ENCODE measurements around the gene QARS1. TPM values are rescaled to one million over a fixed set of nuclear protein-coding genes. Genes with fewer than 3 reads are reported as not detected.

QARS1 gene
- total RNA-seq (277 and 345 TPM in 2 replicates), polyA plus RNA-seq (173 and 188 TPM in 2 replicates)

GRCh38 chr3:49104427-49105291, at the start of gene QARS1:
TSS of gene QARS1 (minus strand) at chr3:49104757. CDS start at chr3:49104733, 24 bp downstream.
- peak within 1 kb of the TSS; percentile 70 for H3K4me3 ChIP-seq
- peaks cover 43% of the 10 kb centered on the region for H3K36me3 ChIP-seq
- H3K27ac ChIP-seq = peak within 1 kb of the TSS; percentile 87
- H3K27me3 ChIP-seq = no peaks in the 10 kb centered on the region
- peaks cover 4% of the 10 kb centered on the region for H3K4me1 ChIP-seq (ENCODE audit: low read depth)
- peak; percentile 94 to 95 for DNase-seq (ENCODE audit: low read depth in 1 of 2, low spot score in 1 of 2)
- H3K9me3 ChIP-seq (ENCODE audit: low read depth) = no peaks in the 10 kb centered on the region
- no peak for TF ChIP-seq CTCF (IDR thresholded peaks at IDR 0.05; ENCODE audit: low read depth, low read length)

- no peak overlapping the region for H3K27ac ChIP-seq
- no peak for DNase-seq (ENCODE audit: low read depth in 1 of 2, low spot score in 1 of 2)
- no peaks in the 10 kb centered on the region for H3K36me3 ChIP-seq
- no peaks in the 10 kb centered on the region for H3K9me3 ChIP-seq (ENCODE audit: low read depth)
- no peaks in the 10 kb centered on the region for H3K27me3 ChIP-seq
- H3K4me1 ChIP-seq (ENCODE audit: low read depth) = no peaks in the 10 kb centered on the region
- no peak overlapping the region for H3K4me3 ChIP-seq
- TF ChIP-seq CTCF (IDR thresholded peaks at IDR 0.05; ENCODE audit: low read depth, low read length) = no peak
Observed at GRCh38 chr3:49153349-49153912, 48.9 kb upstream of the QARS1 start.

- H3K4me1 ChIP-seq (ENCODE audit: low read depth) = no peaks in the 10 kb centered on the region
- no peak overlapping the region for H3K4me3 ChIP-seq
- H3K36me3 ChIP-seq = no peaks in the 10 kb centered on the region
- no peaks in the 10 kb centered on the region for H3K27me3 ChIP-seq
- no peak for TF ChIP-seq CTCF (IDR thresholded peaks at IDR 0.05; ENCODE audit: low read depth, low read length)
- H3K27ac ChIP-seq = no peak overlapping the region
- no peaks in the 10 kb centered on the region for H3K9me3 ChIP-seq (ENCODE audit: low read depth)
- DNase-seq (ENCODE audit: low read depth in 1 of 2, low spot score in 1 of 2) = no peak
Observed at GRCh38 chr3:49151610-49152009, 47.1 kb upstream of the QARS1 start.

- no peak for DNase-seq (ENCODE audit: low read depth in 1 of 2, low spot score in 1 of 2)
- Histone ChIP-seq H3K9me3 (ENCODE audit: low read depth) (no peaks in the 10 kb centered on the region), H3K4me1 (ENCODE audit: low read depth) (no peaks in the 10 kb centered on the region), H3K27me3 (no peaks in the 10 kb centered on the region), H3K36me3 (no peaks in the 10 kb centered on the region), H3K27ac (no peak overlapping the region), H3K4me3 (no peak overlapping the region)
- no peak for TF ChIP-seq CTCF (IDR thresholded peaks at IDR 0.05; ENCODE audit: low read depth, low read length)
Observed at GRCh38 chr3:49148159-49148558, 43.6 kb upstream of the QARS1 start.

- Histone ChIP-seq H3K27me3 (no peaks in the 10 kb centered on the region), H3K9me3 (ENCODE audit: low read depth) (no peaks in the 10 kb centered on the region), H3K4me1 (ENCODE audit: low read depth) (no peaks in the 10 kb centered on the region), H3K27ac (no peak overlapping the region), H3K4me3 (no peak overlapping the region), H3K36me3 (no peaks in the 10 kb centered on the region)
- no peak for TF ChIP-seq CTCF (IDR thresholded peaks at IDR 0.05; ENCODE audit: low read depth, low read length)
- no peak for DNase-seq (ENCODE audit: low read depth in 1 of 2, low spot score in 1 of 2)
Observed at GRCh38 chr3:49140080-49140479, 35.5 kb upstream of the QARS1 start.
